OCI-LY1 (cell line): ENCODE results near the gene IFNGR1.

Source experiments
- CTCF ChIP-seq: fragments of 200-600 bp; sonication (generic), shearing (Covaris generic); IDR thresholded peaks from 2 replicates; pipeline ENCODE4 v1.5.1; 2017; ENCODE audit warnings: mild to moderate bottlenecking, antibody characterized with exemption, low read length, moderate library complexity, mixed read lengths
- EZH2 ChIP-seq: fragments of 200-600 bp; sonication (generic), shearing (Covaris generic); IDR thresholded peaks from 2 replicates; pipeline ENCODE4 v1.8.0; 2017; ENCODE audit warnings: borderline replicate concordance, mixed run types, mild to moderate bottlenecking, antibody characterized with exemption, low read length, moderate library complexity, mixed read lengths

- TF ChIP-seq EZH2, result no peak
- no peak for TF ChIP-seq CTCF
These were observed 47.1 kb upstream of the IFNGR1 start for GRCh38 chr6:137266309-137266586.
